CD1c-positive myeloid dendritic cell (primary cell): ENCODE measurements around the gene RFX2.

Experiments
- DNase-seq: peaks from one replicate; pipeline ENCODE4 v3.0.0-alpha.2; 2016; ENCODE audit errors: extremely low spot score

RFX2 gene

GRCh38 chr19:6059988-6060599, 50.2 kb downstream of the RFX2 start:
- peak; percentile 54 for DNase-seq

DNA sequence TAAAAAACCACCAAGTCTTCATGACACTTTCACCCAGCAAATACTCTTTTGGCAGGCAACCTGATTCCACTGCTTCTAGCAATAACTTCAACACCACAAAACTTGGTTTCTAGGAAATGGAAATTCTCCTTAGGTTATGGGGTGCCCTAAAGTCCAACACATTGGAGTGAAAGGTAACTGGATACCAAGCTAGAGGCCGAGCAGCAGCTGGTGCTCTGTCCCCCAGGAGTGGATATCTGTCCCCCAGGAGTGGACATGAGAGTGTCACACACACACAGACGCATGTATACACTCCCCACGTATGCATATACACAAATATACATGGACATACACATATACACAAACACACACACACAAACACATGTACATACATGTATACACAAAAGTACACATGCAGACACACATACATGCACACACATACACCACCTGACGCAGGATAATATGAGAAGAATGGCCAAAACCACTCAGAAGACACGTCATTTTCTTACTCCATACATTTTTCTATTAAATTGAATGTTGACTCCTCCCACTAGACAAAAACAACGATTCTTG, 50.8 kb downstream of the RFX2 start:
- no peak for DNase-seq

- DNase-seq, result peak; percentile 65
Measured at GRCh38 chr19:6058518-6059201, 51.6 kb downstream of the RFX2 start.

DNA sequence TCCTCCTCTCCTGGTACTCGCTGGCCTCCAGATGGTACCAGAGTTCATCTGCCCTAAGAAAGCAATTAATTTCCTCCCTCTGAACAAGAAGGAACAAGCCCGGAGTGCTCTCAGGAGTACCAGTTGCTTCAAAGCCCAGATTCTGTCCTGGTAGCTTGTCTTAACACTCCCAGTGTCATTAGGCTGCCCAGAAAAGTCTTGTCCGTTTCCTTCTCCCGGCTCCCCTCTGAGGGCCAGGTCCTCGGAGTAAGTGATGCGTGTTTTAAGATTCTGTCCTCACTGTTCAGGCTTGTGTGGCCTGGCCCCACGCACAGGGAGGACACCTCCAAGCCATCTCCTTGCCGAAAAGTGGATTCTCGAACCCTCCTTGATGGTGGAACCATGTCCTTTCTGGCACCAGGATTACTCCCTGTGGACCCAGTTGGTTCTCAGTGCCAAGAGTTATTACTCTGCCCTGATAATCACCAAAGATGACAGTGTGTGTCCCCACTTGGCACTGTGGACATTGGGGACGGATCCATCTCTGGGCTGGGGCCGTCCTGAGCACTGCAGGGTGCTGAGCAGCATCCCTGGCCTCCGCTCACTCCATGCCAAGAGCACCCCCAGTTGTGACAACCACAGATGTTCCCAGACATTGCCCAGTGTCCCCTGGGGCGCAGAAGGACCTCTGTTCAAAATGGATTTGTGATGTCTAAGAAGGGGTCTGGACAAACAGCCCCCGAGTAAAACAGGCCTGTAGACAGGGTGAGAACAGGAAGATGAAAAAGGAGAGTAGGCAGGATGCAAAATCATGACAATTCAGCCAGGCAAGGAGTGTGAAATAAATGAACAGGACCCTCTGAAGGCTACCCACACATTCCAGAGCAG, 52.4 kb downstream of the RFX2 start:
- no peak for DNase-seq

DNA sequence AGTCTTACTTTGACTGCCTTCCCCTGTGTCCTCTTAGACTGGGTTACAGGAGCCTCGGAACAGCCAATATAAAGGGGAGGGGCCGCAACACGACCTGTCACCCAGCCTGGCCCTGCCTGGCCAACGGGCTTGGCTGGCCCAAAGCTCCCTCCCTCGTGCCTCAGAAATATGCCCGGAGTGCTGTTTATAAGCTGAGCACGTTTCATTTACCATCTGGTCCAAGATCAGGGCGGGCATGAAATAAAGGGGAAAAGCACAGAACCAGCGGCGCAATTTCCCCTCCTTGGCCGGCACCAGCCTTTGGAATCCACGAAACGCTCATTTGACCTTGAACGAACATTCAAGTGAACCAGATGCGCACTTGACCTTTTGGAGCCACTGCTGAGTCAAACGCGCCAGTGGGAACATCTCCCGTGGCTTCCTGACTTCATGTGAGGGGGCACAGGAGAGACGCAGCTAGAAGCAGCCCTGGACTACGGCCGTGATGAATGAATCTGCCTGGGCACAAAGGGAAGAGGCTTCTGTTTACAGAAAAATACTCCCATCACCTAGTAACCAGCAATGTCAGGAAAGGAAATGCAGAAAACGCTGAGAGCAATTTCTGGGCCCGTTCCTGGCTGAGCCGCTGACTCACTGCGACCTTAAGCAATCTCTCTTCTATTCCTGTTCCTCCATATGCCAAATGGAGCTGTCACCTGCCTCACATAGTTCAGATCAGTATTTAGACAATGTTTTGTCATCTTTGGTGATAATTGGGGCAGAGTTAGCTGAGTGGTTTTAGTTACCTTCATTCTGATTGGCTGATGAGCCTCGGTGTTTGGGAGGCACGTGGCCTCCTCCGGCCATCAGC, 53.3 kb downstream of the RFX2 start:
- DNase-seq, result peak; percentile 98

DNA sequence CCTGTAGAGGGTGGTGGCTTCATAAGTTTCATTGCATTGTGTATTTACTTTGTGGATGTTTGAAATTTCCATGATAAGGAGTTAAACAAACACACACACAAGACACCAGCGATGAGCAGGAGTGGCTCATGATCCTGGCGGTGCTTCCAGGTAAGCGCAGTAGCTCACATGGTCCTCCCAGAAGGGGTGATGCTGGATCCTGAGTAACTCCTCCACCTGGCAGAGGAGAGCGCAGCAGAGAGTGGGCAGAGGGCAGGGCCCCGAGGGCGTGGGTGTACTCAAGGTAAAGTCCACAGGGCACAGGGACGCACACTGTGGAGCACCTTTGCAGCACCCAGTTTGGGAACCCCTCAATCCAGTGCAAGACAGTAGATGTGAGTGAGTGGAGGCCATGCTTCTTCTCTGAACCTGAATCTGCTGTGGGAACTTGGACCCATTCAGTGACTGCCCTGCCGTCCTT, 54.0 kb downstream of the RFX2 start:
- no peak for DNase-seq

DNA sequence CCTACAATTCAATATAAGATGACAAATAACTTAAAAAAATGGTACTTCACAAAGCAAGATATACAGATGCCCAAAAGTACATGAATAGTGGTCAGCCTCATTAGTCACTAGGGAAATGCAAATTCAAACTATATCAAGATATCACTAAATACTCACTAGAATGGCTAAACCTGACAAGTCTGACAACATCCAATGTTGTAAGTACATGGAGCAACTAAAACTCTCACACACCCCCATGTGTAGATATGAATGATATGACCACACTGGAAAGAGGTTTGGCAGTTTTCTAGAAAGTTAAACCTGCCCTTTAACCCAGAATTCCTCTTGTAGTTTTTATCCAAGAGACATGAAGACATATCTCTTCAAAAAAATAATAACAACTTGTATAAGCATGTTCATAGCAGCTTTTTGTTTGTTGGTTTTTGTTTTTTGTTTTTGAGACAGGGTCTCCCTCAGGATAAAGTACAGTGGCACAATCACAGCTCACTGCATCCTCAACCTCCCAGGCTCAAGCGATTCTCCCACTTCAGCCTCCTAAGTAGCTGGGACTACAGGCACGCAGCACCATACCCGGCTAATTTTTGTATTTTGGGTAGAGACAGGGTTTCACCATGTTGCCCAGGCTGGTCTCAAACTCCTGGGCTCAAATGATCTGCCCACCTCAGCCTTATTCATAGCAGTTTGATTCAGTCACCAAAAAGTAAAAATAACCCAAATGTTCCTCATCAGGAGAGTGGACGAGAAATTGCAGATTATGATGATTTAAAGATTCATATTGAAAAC, 55.1 kb downstream of the RFX2 start:
- peak; percentile 32 for DNase-seq

- peak; percentile 90 for DNase-seq
Measured at GRCh38 chr19:6048793-6049405, 61.4 kb downstream of the RFX2 start.

GRCh38 chr19:6048348-6048747, 62.0 kb downstream of the RFX2 start:
- no peak for DNase-seq

GRCh38 chr19:6047741-6048251, 62.5 kb downstream of the RFX2 start:
- DNase-seq, result peak; percentile 28

GRCh38 chr19:6047256-6047655, 63.0 kb downstream of the RFX2 start:
- DNase-seq, result no peak

DNA sequence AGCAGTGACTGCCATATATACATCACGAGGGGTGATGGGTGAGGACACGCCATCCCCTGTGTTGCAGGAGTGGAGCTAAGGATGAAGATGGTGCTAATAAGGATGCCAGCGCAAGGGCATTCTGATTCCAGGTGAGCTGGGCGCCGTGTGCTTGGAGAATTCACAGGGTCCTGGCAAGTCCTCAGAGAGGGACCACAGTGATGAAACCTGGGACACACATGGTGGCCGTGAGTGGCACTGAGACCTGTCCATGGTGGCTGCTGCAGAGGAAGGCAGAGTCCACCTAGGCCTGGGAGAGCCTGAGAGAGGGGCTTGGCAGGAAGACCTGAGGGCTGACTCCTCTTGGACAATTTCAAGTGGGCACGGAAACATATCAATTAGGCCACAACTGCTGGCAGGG, 65.2 kb downstream of the RFX2 start:
- no peak for DNase-seq

GRCh38 chr19:6044056-6044805, 66.1 kb downstream of the RFX2 start:
- no peak for DNase-seq

DNA sequence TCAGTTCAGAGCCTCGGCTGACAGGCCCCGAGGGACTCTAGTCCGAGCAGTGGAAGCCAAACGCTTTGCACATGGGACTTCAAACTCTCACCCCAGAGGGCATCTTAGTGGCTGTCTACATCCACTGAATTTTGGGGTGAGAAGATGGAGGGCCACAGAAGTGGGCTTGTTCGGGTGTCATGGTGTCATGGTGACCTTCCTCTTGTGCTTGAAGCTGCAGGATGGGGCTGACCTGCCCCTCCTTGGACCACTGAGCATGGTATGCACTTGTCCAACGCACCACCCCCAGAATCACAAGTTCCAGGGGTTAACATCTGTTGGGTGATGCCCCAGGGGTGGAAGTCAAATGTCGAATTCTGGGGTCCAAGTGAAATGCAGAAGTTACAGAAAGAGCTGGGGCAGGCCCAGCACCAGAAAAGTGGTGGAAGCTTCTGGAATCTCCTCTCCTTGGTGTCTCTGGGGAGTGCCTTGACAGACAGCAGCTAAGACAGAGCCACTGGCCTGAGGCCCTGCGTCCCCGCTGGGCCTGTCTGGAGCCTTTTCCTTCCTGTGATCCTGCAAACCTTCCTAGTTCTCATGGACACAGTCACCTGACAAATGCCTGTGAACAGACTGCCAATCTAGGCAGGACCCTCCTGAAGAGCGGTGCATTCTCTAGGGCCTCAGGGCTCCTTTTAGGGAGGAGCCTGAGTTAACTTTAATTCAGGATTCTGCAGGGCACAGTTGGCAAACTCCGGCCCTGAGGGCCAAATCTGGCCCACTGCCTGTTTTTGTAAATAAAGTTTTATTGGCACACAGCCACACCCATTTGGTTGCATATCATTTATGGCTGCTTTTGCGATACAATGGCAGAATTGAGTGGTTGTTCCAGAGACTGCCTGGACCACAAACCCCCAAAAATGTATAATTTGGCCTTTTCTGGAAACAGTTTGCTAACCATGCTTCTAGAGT, 67.2 kb downstream of the RFX2 start:
- DNase-seq, result no peak

- no peak for DNase-seq
Measured at GRCh38 chr19:6041991-6042481, 68.3 kb downstream of the RFX2 start.

DNA sequence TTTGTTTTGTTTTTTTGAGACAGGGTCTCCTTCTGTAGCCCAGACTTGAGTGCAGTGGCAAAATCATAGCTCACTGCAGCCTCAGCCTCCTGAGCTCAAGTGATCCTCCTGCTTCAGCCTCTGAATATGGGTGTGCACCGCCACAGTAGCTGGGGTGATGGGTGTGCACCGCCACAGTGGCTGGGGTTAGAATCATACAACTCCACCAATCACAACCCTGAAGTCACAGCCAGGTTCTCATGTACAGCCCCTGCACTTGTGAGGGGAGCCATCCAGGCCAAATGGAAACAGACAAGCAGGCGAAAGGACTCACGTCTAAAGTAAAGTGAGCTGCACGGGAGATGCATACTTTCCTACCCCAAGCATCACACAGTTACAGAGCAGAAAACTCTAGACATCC, 69.2 kb downstream of the RFX2 start:
- no peak for DNase-seq

DNA sequence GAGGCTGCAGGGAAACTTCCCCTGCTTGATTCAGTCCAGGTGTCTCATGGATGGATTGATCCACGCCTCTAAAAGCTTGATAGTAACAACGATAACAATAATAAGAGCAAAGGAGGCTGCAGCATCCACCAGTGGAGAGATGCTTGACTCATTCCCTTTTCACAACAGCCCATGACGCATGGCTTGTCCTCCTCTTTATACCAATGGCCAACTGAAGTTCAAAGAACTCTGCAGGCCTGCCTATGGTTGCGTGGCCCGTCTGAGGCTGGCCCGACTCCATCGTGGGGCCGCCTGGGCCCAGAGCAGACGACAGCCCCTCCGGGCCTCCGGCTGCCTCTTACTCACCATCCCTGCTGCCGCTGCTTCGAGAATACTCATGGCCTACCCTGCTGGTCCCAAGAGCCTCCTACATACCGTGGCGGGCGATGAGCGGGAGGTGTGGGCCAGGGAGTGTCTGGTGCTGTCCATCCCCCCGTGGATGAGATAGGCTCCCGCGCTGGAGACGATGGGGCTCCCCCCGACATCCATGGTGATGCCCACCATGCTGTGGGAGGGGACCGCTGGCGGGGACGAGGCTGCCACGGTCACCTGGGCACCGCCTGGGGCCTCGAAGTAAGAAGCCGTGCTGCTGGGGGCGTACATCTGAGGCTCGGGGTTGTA, 70.6 kb downstream of the RFX2 start:
- DNase-seq, result no peak
